Right lobe of liver (tissue), 4 donors: Measurements from ENCODE around the gene BEAN1.

ENCODE experiments used
- POLR2A ChIP-seq: fragments of 450-650 bp; IDR thresholded peaks from one replicate; pipeline ENCODE4 v1.6.1; 2017; ENCODE audit warnings: antibody characterized with exemption, mild to moderate bottlenecking
- TF ChIP-seq, protein P1 (sequence below), 4 donors: fragments of 200-600 bp in 3 of 4; fragments of 450-650 bp in 1 of 4; IDR thresholded peaks; one replicate each; pipeline versions ENCODE4 v1.5.1 to v1.8.0; 2016 to 2022; ENCODE audit warnings: antibody characterized with exemption in 4 of 4, mild to moderate bottlenecking in 2 of 4
- donor health status: DM: no; HTN: no; CAD: no.
- donor health status: DM: no; HTN: no; CAD: no.
- donor health status: DM: no; HTN: yes; CAD: no.

DNA sequence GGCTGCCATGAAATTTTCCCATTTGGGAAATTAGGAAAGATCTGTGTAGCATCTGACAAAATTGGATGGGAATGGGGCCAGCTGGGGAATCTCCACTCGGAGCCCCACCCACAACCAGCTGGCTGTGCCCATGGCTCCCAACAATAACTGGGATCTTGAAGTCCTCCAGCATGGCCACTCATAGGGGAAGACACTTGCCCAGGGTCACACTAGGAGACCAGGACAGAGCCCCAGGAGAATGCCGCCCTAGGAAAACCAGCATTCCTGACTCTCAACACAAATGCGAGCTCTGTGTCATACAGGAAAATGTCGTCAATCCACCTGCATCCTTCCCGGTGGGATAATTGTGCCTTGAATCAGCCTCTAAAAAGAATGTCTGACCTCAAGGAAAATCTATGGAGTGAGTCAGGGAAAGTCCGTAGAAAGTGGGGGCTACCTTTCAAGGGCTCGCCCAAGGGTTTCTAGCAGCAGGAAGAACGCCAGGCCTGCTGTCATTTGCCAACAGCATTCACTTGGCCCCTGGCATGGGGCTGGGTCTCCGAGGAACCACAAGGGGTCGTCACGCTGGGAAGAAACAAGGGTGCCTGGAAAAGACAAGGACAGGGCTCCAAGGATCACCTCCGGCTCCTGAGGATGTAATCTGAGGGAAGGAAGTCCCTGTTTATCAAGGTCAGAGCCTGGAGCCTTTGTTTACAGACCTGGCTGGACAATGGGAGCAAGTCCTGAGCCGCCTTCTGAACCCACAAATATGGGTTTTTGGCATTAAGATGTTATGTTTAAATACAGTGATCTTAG lies 44.7 kb upstream of the BEAN1 start:
- TF ChIP-seq POLR2A: no peak
- TF ChIP-seq, protein P1, sequence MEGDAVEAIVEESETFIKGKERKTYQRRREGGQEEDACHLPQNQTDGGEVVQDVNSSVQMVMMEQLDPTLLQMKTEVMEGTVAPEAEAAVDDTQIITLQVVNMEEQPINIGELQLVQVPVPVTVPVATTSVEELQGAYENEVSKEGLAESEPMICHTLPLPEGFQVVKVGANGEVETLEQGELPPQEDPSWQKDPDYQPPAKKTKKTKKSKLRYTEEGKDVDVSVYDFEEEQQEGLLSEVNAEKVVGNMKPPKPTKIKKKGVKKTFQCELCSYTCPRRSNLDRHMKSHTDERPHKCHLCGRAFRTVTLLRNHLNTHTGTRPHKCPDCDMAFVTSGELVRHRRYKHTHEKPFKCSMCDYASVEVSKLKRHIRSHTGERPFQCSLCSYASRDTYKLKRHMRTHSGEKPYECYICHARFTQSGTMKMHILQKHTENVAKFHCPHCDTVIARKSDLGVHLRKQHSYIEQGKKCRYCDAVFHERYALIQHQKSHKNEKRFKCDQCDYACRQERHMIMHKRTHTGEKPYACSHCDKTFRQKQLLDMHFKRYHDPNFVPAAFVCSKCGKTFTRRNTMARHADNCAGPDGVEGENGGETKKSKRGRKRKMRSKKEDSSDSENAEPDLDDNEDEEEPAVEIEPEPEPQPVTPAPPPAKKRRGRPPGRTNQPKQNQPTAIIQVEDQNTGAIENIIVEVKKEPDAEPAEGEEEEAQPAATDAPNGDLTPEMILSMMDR (IDR thresholded peaks at IDR 0.05): no peak
